ENCODE results near the gene ASB14. TPM values are rescaled to one million over a fixed set of nuclear protein-coding genes. Genes with fewer than 3 reads are reported as not detected.

Gene ASB14
- total RNA-seq, 4 donors from 2014 or later: not detected

DNA sequence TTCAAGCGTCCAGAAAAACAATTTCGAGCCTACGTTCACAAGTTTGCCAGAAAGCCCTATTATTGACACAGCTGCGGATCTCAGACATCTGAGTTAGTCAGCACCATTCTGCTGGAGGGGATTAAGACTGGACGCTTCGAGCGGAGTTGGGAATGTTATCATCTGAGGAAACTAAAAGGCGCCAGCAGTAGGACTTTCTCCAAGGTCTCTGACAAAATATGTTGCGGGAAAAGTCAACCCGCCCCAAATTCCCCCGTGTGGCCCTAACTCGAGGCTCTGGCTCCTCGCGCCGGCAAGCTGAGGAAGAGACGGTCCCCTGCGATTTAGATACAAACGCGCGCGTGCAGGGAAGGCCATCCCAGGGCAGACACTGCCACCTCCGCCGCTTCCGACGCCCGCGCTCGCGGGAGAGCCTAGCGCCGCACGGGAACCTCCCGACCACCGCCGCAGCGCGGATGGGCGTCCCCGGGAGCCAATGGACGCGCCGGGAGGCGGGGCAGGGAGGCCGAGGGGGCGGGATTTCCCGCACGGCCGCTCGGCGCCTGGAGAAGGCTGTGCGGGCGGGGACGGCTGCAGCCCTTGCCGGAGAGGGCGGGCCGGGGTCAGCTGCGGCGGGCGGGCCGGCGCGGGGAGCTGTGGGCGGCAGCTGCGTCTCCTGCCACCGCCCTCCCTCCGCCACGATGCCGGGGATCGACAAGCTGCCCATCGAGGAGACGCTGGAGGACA is 65.1 kb downstream of the ASB14 start, which contains the start of gene APPL1:
APPL1 (plus strand) TSS at position 526 of the 726 bp plus-strand sequence; CDS start at position 681, 155 bp downstream.
- intact Hi-C loops (cut with DNase I): no loop called here
- WGBS, 2 donors: 1 to 2% methylated on average over 15 to 29 of the region's 71 CpGs
- no peaks in the 10 kb centered on the region for H3K9me3 ChIP-seq
- peak within 1 kb of the TSS; percentile 67 to 87 (median 75) for H3K27ac ChIP-seq
- H3K36me3 ChIP-seq: no peaks in the 10 kb centered on the region
- no peaks in the 10 kb centered on the region for H3K27me3 ChIP-seq
- peak in 1 of 2 donors; percentile 90 for TF ChIP-seq POLR2A (IDR thresholded peaks at IDR 0.05)
- TF ChIP-seq, protein P1, sequence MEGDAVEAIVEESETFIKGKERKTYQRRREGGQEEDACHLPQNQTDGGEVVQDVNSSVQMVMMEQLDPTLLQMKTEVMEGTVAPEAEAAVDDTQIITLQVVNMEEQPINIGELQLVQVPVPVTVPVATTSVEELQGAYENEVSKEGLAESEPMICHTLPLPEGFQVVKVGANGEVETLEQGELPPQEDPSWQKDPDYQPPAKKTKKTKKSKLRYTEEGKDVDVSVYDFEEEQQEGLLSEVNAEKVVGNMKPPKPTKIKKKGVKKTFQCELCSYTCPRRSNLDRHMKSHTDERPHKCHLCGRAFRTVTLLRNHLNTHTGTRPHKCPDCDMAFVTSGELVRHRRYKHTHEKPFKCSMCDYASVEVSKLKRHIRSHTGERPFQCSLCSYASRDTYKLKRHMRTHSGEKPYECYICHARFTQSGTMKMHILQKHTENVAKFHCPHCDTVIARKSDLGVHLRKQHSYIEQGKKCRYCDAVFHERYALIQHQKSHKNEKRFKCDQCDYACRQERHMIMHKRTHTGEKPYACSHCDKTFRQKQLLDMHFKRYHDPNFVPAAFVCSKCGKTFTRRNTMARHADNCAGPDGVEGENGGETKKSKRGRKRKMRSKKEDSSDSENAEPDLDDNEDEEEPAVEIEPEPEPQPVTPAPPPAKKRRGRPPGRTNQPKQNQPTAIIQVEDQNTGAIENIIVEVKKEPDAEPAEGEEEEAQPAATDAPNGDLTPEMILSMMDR (IDR thresholded peaks at IDR 0.05): no peak
- H3K4me1 ChIP-seq: peaks cover 0 to 9% of the 10 kb centered on the region in 2 donors
- H3K4me3 ChIP-seq (replicated peaks in 1 of 3): peak within 1 kb of the TSS; percentile 48 to 84 (median 61)
- DNase-seq: peak; percentile 93 to 94

DNA sequence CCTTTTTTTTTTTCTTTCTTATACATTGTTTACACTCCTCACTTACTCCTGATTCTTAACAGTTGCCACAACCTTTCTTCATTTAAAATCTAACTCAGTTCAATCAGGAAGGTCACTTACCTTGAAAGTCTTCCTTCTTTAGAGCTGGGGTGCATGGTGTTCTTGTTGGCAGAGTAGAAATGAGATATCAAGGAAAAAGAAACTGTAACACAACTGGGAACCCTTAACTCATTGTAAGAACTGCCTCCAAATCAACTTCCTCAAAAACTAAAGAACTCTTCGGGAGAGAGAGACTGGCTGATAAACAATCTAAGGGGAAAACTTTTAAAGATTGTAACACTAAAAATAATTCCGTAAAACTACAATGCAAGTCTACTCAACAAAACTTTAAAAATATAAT is 66.3 kb downstream of the ASB14 start:
- DNase-seq: no peak
- Histone ChIP-seq H3K36me3 (no peaks in the 10 kb centered on the region), H3K27me3 (no peaks in the 10 kb centered on the region), H3K4me1 (peaks cover 0 to 9% of the 10 kb centered on the region in 2 donors), H3K9me3 (no peaks in the 10 kb centered on the region), H3K4me3 (replicated peaks in 1 of 3) (no peak overlapping the region), H3K27ac (no peak overlapping the region)
- WGBS, 2 donors: 75 to 77% methylated on average over 2 of the region's 2 CpGs
- TF ChIP-seq, protein P1 (IDR thresholded peaks at IDR 0.05): no peak
- TF ChIP-seq POLR2A (IDR thresholded peaks at IDR 0.05): no peak
- intact Hi-C loops (cut with DNase I): no loop called here

DNA sequence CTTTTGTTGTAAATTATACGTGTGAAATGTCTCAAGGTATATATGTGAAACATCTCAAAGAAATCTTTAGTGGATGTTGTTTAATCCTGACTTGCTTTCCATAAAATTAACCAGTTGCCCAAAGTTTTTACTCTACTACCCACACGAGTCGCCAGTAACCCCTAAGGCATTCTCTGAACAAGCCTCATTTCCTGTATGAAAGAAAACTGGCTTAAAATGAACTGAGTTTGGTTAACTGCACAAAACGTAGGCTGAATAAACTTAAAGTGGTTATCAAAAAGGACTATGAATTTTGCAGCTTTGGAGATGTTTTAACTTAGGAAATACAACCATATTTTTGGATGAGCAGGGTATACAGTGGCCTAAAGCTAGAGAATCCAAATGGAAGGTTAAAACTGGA is 67.6 kb downstream of the ASB14 start:
- no peaks in the 10 kb centered on the region for H3K36me3 ChIP-seq
- intact Hi-C loops (cut with DNase I): loop anchor here (5.0 kb wide), 1 partner anchor 123 kb away; no protein-coding TSS in a partner anchor
- 67 to 78% methylated on average over 4 of the region's 4 CpGs for WGBS, 2 donors

DNA sequence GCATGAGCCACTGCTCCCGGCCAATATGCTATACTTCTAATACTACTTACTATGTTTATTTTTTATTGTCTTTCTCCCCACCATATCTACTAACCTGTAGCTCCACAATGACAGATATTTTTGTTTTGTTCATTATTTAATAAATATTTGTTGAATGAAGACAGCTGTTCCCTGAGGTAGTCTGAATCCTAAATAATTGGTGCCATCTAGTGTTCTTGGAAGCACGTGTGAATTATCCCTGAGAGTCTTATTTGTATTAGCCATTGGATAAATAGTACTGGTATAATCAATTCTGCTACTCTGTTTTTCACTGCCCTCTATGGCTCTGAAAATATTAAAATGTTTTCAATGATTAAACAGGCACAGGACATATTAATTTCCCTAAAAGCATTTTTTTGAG is 70.6 kb downstream of the ASB14 start:
- TF ChIP-seq, protein P1 (IDR thresholded peaks at IDR 0.05): no peak
- TF ChIP-seq POLR2A (IDR thresholded peaks at IDR 0.05): no peak
- WGBS, 2 donors: 56 to 59% methylated on average over 2 of the region's 2 CpGs
- Histone ChIP-seq H3K27ac (no peak overlapping the region), H3K27me3 (no peaks in the 10 kb centered on the region), H3K4me3 (replicated peaks in 1 of 3) (no peak overlapping the region), H3K36me3 (no peaks in the 10 kb centered on the region), H3K4me1 (no peaks in the 10 kb centered on the region), H3K9me3 (no peaks in the 10 kb centered on the region)
- intact Hi-C loops (cut with DNase I): loop anchor here (5.0 kb wide), 1 partner anchor 120 kb away; no protein-coding TSS in a partner anchor
- no peak for DNase-seq

More for the DNA sequence above, 67.6 kb downstream of the ASB14 start:
- no peak for DNase-seq
- peaks cover 0 to 9% of the 10 kb centered on the region in 2 donors for H3K4me1 ChIP-seq
- no peak overlapping the region for H3K27ac ChIP-seq
- no peak overlapping the region for H3K4me3 ChIP-seq (replicated peaks in 1 of 3)
- H3K9me3 ChIP-seq: no peaks in the 10 kb centered on the region
- H3K27me3 ChIP-seq: no peaks in the 10 kb centered on the region
- TF ChIP-seq POLR2A (IDR thresholded peaks at IDR 0.05): no peak
- TF ChIP-seq, protein P1 (IDR thresholded peaks at IDR 0.05): no peak

Other genes starting within 250 kb of the ASB14 start
- not detected for gene SPATA12, start 232.0 kb downstream of the ASB14 start, total RNA-seq
- 1 to 10 TPM in 3 of 4 donors, under 1 TPM in 1; 0.59 to 2.6 (median 1.4) TPM for gene IL17RD, start 127.3 kb downstream of the ASB14 start, total RNA-seq
- 1 to 10 TPM in 1 of 4 donors, under 1 TPM in 1, not detected in 2; 0.56 to 1.6 TPM for gene HESX1, start 92.7 kb downstream of the ASB14 start, total RNA-seq
- 10 to 100 TPM; 49.1 to 65.6 (median 59.6) TPM for gene APPL1, start 65.0 kb downstream of the ASB14 start, total RNA-seq